Stimulated activated CD8-positive, alpha-beta memory T cell treated with anti-CD3 and anti-CD28 coated beads, Interleukin-4, amount 100 ng/mL, for 1 hour (primary cell): ENCODE results near the gene ZNF277.
"Not testable (repeated sequence)": the region's sequence is repeated elsewhere in the genome, so short reads cannot be mapped to it uniquely, and the experiment has no call there.

Experiments
- DNase-seq, 2 donors: peaks; one replicate each; pipeline ENCODE4 v3.0.0-alpha.2; 2020; ENCODE audit warnings: low read depth in 2 of 2, low spot score in 1 of 2

ZNF277 gene

DNA sequence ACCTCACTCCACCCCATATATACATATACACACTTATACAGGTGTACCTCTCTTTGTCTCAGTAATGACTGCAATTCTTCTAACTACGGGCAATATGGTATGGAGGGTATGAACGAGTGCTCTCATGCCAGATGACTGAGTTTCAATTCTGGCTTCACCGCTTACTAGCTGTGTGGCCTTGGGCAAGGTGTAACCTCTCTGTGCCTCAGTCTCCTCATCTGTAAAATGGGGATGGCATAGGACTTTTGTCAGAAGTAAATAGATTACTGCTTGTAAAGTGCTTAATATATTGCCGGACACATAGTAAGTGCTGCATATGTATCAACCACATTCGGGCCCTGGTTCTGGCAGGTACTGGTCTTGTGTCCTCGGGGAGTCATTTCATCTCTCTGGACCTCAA lies 183.7 kb downstream of the ZNF277 start:
- DNase-seq: no peak

DNA sequence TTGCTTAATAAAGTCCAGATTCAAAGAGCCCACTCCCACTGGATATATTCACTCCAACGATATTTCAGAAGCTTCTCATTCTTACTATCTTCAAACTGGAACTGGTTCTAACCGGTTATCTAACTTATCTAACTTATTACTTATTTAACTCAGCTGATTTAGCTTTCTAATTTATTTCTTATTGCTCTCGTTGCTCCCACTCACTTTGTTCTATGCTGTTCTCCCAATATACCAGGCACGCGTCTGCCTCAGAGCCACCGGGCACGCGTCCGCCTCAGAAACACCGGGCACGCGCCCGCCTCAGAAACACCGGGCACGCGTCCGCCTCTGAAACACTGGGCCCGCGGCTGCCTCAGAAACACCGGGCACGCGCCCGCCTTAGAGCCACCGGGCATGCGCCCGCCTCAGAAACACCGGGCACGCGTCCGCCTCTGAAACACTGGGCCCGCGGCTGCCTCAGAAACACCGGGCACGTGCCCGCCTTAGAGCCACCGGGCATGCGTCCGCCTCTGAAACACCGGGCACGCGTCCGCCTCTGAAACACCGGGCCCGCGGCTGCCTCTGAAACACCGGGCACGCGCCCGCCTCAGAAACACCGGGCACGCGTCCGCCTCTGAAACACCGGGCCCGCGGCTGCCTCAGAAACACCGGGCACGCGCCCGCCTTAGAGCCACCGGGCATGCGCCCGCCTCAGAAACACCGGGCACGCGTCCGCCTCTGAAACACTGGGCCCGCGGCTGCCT lies 184.8 kb downstream of the ZNF277 start:
- not testable (repeated sequence) for DNase-seq

DNA sequence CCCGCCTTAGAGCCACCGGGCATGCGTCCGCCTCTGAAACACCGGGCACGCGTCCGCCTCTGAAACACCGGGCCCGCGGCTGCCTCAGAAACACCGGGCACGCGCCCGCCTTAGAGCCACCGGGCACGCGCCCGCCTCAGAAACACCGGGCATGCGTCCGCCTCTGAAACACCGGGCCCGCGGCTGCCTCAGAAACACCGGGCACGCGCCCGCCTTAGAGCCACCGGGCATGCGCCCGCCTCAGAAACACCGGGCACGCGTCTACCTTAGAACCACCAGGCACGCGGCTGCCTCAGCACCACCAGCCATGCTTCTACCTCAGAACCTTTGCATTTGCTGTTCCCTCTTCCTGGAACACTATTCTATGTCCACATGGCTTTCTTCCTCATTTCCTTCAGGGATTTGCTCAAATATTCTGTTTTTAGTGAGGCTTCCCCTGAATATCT lies 185.4 kb downstream of the ZNF277 start:
- peak in 1 of 2 donors; percentile 34 for DNase-seq
